H1 (cell line): Measurements from ENCODE around the gene THOC6. TPM values are rescaled to one million over a fixed set of nuclear protein-coding genes. Genes with fewer than 3 reads are reported as not detected.

Experiments
- CTCF ChIA-PET: fragments of 300-600 bp; sonication (Branson Sonifier 250); formaldehyde crosslinking; loops from one replicate; lab custom pipeline; 2021; ENCODE audit not compliant: partially characterized antibody; lab: Charles Lee
- POLR2A ChIA-PET: fragments of 300-600 bp; sonication (Branson Sonifier 250); formaldehyde crosslinking; loops from one replicate; lab custom pipeline; 2021; ENCODE audit warnings: inconsistent platforms; ENCODE audit not compliant: partially characterized antibody; lab: Charles Lee
- DNase-seq, 2 experiments: peaks; one replicate each; pipeline versions ENCODE4 v3.0.0 to v3.0.0-alpha.2; 2010 to 2022; ENCODE audit warnings: low spot score in 2 of 2, low read depth in 1 of 2, mixed read lengths in 1 of 2
- FAIRE-seq: peaks from 2 replicates; lab custom pipeline; 2011; peaks lifted over from hg19 to GRCh38; lab: Jason Lieb, UNC
- H2AFZ ChIP-seq: 2 replicates; pipeline ENCODE4 v1.8.1; 2012; ENCODE audit warnings: low read length, inconsistent platforms
- H2AK5ac ChIP-seq: 2 replicates; pipeline ENCODE4 v1.6.1; 2013; ENCODE audit warnings: low read depth, low read length
- H2BK120ac ChIP-seq: replicated peaks from 2 replicates; pipeline ENCODE3; 2013; ENCODE audit warnings: low read depth, low read length, inconsistent platforms
- H2BK12ac ChIP-seq: 2 replicates; pipeline ENCODE4 v1.6.1; 2013; ENCODE audit warnings: low read depth, low read length
- H2BK15ac ChIP-seq: 2 replicates; pipeline ENCODE4 v1.6.1; 2013; ENCODE audit warnings: low read length
- H2BK20ac ChIP-seq: 2 replicates; pipeline ENCODE4 v1.6.1; 2013; ENCODE audit warnings: low read length
- H2BK5ac ChIP-seq: 2 replicates; pipeline ENCODE4 v1.6.1; 2013; ENCODE audit warnings: low read depth, low read length
- H3K14ac ChIP-seq: 2 replicates; pipeline ENCODE4 v1.6.1; 2013; ENCODE audit warnings: inconsistent platforms; ENCODE audit not compliant: insufficient read length
- H3K18ac ChIP-seq: 2 replicates; pipeline ENCODE4 v1.6.1; 2013; ENCODE audit warnings: low read length; ENCODE audit errors: extremely low read depth
- H3K23ac ChIP-seq: 2 replicates; pipeline ENCODE4 v1.6.1; 2013; ENCODE audit warnings: inconsistent platforms; ENCODE audit not compliant: insufficient read length
- H3K23me2 ChIP-seq: 2 replicates; pipeline ENCODE4 v1.6.1; 2013; ENCODE audit warnings: low read depth, low read length
- H3K27ac ChIP-seq: 2 replicates; pipeline ENCODE4 v1.6.1; 2011; ENCODE audit warnings: low read depth, low read length, inconsistent platforms
- H3K27me3 ChIP-seq, 4 experiments: replicated peaks in 1 of 4; 1 replicate in 1 of 4; 2 replicates in 3 of 4; pipeline versions ENCODE4 v1.6.1 to v1.8.1; 2011 to 2013; ENCODE audit warnings: low read length in 3 of 4, mild to moderate bottlenecking in 3 of 4, inconsistent platforms in 2 of 4, mixed read lengths in 2 of 4, moderate library complexity in 1 of 4; ENCODE audit not compliant: control insufficient read depth in 3 of 4, insufficient read depth in 3 of 4; ENCODE audit errors: extremely low read depth in 1 of 4
- H3K36me3 ChIP-seq, 4 experiments: 2 replicates each; pipeline versions ENCODE4 v1.6.1 to v1.8.1; 2011 to 2013; ENCODE audit warnings: mild to moderate bottlenecking in 4 of 4, low read length in 3 of 4, moderate library complexity in 2 of 4, control low read depth in 1 of 4, inconsistent platforms in 1 of 4; ENCODE audit not compliant: insufficient read depth in 4 of 4, control insufficient read depth in 2 of 4
- H3K4ac ChIP-seq: replicated peaks from 2 replicates; pipeline ENCODE3; 2013; ENCODE audit warnings: low read length, low read depth, mixed read lengths, inconsistent platforms; ENCODE audit not compliant: insufficient read length
- H3K4me1 ChIP-seq, 4 experiments: replicated peaks in 1 of 4; 1 replicate in 1 of 4; 2 replicates in 3 of 4; pipeline versions ENCODE4 v1.6.1 to v1.8.1; 2011 to 2013; ENCODE audit warnings: low read length in 3 of 4, inconsistent platforms in 2 of 4, mixed read lengths in 1 of 4; ENCODE audit not compliant: insufficient read depth in 4 of 4, control insufficient read depth in 3 of 4
- H3K4me2 ChIP-seq, 2 experiments: 2 replicates each; pipeline versions ENCODE4 v1.6.1 to v1.8.1; 2011 to 2013; ENCODE audit warnings: low read depth in 2 of 2, low read length in 2 of 2, control low read depth in 1 of 2, inconsistent platforms in 1 of 2, mild to moderate bottlenecking in 1 of 2; ENCODE audit not compliant: insufficient read depth in 1 of 2
- H3K4me3 ChIP-seq, 4 experiments: fragments of 200-600, 300-600 bp in 1 of 4; sonication (generic), shearing (Covaris generic), sonication (Bioruptor Twin) in 1 of 4; 2 replicates each; pipeline versions ENCODE4 v1.5.1 to v1.8.1; 2011 to 2016; ENCODE audit warnings: low read length in 4 of 4, low read depth in 3 of 4, control low read depth in 2 of 4, inconsistent platforms in 2 of 4, mild to moderate bottlenecking in 2 of 4, mixed read lengths in 1 of 4, moderate library complexity in 1 of 4; ENCODE audit not compliant: insufficient read depth in 2 of 4; ENCODE audit errors: extremely low read depth in 1 of 4
- H3K56ac ChIP-seq: replicated peaks from 2 replicates; pipeline ENCODE3; 2013; ENCODE audit warnings: low read depth, mild to moderate bottlenecking, mixed read lengths, low read length, inconsistent platforms; ENCODE audit not compliant: insufficient read length
- H3K79me1 ChIP-seq: 2 replicates; pipeline ENCODE4 v1.6.1; 2013; ENCODE audit warnings: low read depth, low read length, control low read depth
- H3K79me2 ChIP-seq, 2 experiments: 2 replicates each; pipeline versions ENCODE4 v1.6.1 to v1.8.1; 2012 to 2013; ENCODE audit warnings: low read length in 2 of 2, mild to moderate bottlenecking in 2 of 2, inconsistent platforms in 1 of 2; ENCODE audit not compliant: insufficient read depth in 2 of 2, control insufficient read depth in 1 of 2
- H3K9ac ChIP-seq, 4 experiments: replicated peaks in 1 of 4; 1 replicate in 1 of 4; 2 replicates in 3 of 4; pipeline versions ENCODE4 v1.6.1 to v1.8.1; 2011 to 2013; ENCODE audit warnings: low read depth in 3 of 4, low read length in 3 of 4, control low read depth in 2 of 4, mild to moderate bottlenecking in 2 of 4, moderate library complexity in 2 of 4, inconsistent platforms in 1 of 4; ENCODE audit errors: extremely low read depth in 1 of 4
- H3K9me3 ChIP-seq, 2 experiments: 2 replicates each; pipeline versions ENCODE4 v1.6.1 to v1.8.1; 2012 to 2013; ENCODE audit warnings: mild to moderate bottlenecking in 2 of 2, moderate library complexity in 2 of 2, control low read depth in 1 of 2, inconsistent platforms in 1 of 2, low read depth in 1 of 2, low read length in 1 of 2, mixed read lengths in 1 of 2; ENCODE audit not compliant: insufficient read depth in 2 of 2
- H4K20me1 ChIP-seq, 2 experiments: replicated peaks in 1 of 2; 2 replicates each; pipeline versions ENCODE3 to v1.8.1; 2011 to 2013; ENCODE audit warnings: inconsistent platforms in 2 of 2, low read length in 2 of 2, mild to moderate bottlenecking in 1 of 2; ENCODE audit not compliant: insufficient read depth in 2 of 2, control insufficient read depth in 1 of 2
- H4K5ac ChIP-seq: 2 replicates; pipeline ENCODE4 v1.6.1; 2013; ENCODE audit warnings: low read length, low read depth, mixed read lengths, inconsistent platforms; ENCODE audit not compliant: insufficient read length
- H4K8ac ChIP-seq: 2 replicates; pipeline ENCODE4 v1.8.0; 2013; ENCODE audit warnings: mild to moderate bottlenecking, moderate library complexity, low read length, inconsistent platforms; ENCODE audit not compliant: insufficient read depth; ENCODE audit errors: extremely low read depth
- H4K91ac ChIP-seq: replicated peaks from 2 replicates; pipeline ENCODE3; 2013; ENCODE audit warnings: low read length, mixed read lengths, inconsistent platforms; ENCODE audit not compliant: insufficient read length
- BACH1 ChIP-seq: IDR thresholded peaks from 2 replicates; pipeline ENCODE4 v1.6.1; 2012; ENCODE audit warnings: low read length, improper control_type of control experiment
- BCL11A ChIP-seq, 2 experiments: IDR thresholded peaks; one replicate each; pipeline ENCODE4 v1.6.1; 2011; ENCODE audit warnings: low read depth in 2 of 2, low read length in 2 of 2, mild to moderate bottlenecking in 2 of 2
- BRCA1 ChIP-seq: IDR thresholded peaks from 2 replicates; pipeline ENCODE4 v1.6.1; 2012; ENCODE audit warnings: low read depth, low read length, improper control_type of control experiment
- CBX5 ChIP-seq: fragments of 300-800, 300-1000 bp; sonication (generic); IDR thresholded peaks from 2 replicates; pipeline ENCODE4 v1.7.1; 2016; ENCODE audit warnings: antibody characterized with exemption, low read length, low read depth
- GABPA ChIP-seq: IDR thresholded peaks from 2 replicates; pipeline ENCODE4 v1.6.1; 2011; ENCODE audit warnings: mild to moderate bottlenecking, low read length, moderate library complexity, borderline replicate concordance; ENCODE audit not compliant: insufficient read depth
- KDM4A ChIP-seq: IDR thresholded peaks from one replicate; pipeline ENCODE4 v1.7.1; 2012; ENCODE audit warnings: low read depth, mild to moderate bottlenecking, moderate library complexity, low read length, inconsistent platforms; ENCODE audit not compliant: severe bottlenecking
- MAX ChIP-seq: IDR thresholded peaks from 2 replicates; pipeline ENCODE4 v1.6.1; 2012; ENCODE audit warnings: inconsistent platforms
- NANOG ChIP-seq: IDR thresholded peaks from 2 replicates; pipeline ENCODE4 v1.6.1; 2011; ENCODE audit warnings: low read length, low read depth, mild to moderate bottlenecking, inconsistent platforms; ENCODE audit not compliant: insufficient read depth, poor library complexity, severe bottlenecking
- POLR2AphosphoS5 ChIP-seq: IDR thresholded peaks from 2 replicates; pipeline ENCODE4 v1.6.1; 2011; ENCODE audit warnings: low read depth, low read length
- SIX5 ChIP-seq: IDR thresholded peaks from 2 replicates; pipeline ENCODE4 v1.6.1; 2011; ENCODE audit warnings: mild to moderate bottlenecking, low read depth, low read length
- SP2 ChIP-seq: IDR thresholded peaks from 2 replicates; pipeline ENCODE4 v1.6.1; 2012; ENCODE audit warnings: mild to moderate bottlenecking, low read length, inconsistent platforms
- SP4 ChIP-seq: IDR thresholded peaks from 2 replicates; pipeline ENCODE4 v1.6.1; 2012; ENCODE audit warnings: low read length, inconsistent platforms
- SRF ChIP-seq: IDR thresholded peaks from 2 replicates; pipeline ENCODE4 v1.6.1; 2011; ENCODE audit warnings: mild to moderate bottlenecking, low read depth, low read length, moderate library complexity
- TBP ChIP-seq: IDR thresholded peaks from 2 replicates; pipeline ENCODE4 v1.6.1; 2011; ENCODE audit warnings: low read depth, low read length, improper control_type of control experiment
- TEAD4 ChIP-seq: IDR thresholded peaks from 2 replicates; pipeline ENCODE4 v1.6.1; 2012; ENCODE audit warnings: low read depth, low read length, inconsistent platforms, mixed read lengths
- WGBS, 2 experiments: shearing (Covaris generic) in 1 of 2; methylation state at CpG; one replicate each; pipeline versions ENCODE4 v1.1.6 to v1.1.7; 2013 to 2015; ENCODE audit warnings: low lambda C conversion rate in 2 of 2, mixed read lengths in 2 of 2, inconsistent platforms in 1 of 2, low coverage in 1 of 2, missing lambda C conversion rate in 1 of 2; ENCODE audit not compliant: insufficient replicate concordance in 2 of 2, insufficient coverage in 1 of 2, insufficient read length in 1 of 2; ENCODE audit errors: extremely low coverage in 1 of 2, missing lambda C conversion rate in 1 of 2; 5-methylcytosine and 5-hydroxymethylcytosine counted together
- polyA plus RNA-seq, 7 experiments: library from polyadenylated mRNA; depleted of rRNA in 3 of 7; stranded (reverse) in 5 of 7; unstranded in 2 of 7; fragments of >200 nt in 5 of 7; fragments of 200-250 nt in 2 of 7; gene quantifications; 1 replicate in 5 of 7; 2 replicates in 1 of 7; 4 replicates in 1 of 7; pipeline versions ENCODE4 v1.2.1 to v1.2.3, GENCODE V29; 2011 to 2013; ENCODE audit warnings: missing spikeins in 2 of 7, mixed read lengths in 2 of 7
- total RNA-seq: library from RNA; stranded (reverse); fragmentation: NEBNext Ultra II Directional; extraction: Animal tissue kit (Norgen Biotek cat#: 25700); gene quantifications from 2 replicates; pipeline ENCODE4 v1.2.1, GENCODE V29; 2021

The THOC6 gene
- total and polyA plus RNA-seq, 2 of the 8 experiments (the other 6 are each of a cell fraction or from before 2014, with no cell fraction given), result 78.5 to 111 TPM

- 0 out of 2 replicates have a peak overlapping the region, but pooled peaks have one; percentile 29 for H2BK15ac ChIP-seq
- FAIRE-seq (no peak), DNase-seq (no peak)
- no peaks in the 10 kb centered on the region for H3K27me3 ChIP-seq
- H4K91ac ChIP-seq, result no peak overlapping the region
- peaks cover 3% of the 10 kb centered on the region for H3K23me2 ChIP-seq
- peak overlapping the region; percentile 70; the same call in 1 of the 2 replicates for H2AK5ac ChIP-seq
- no peaks in the 10 kb centered on the region for H3K36me3 ChIP-seq
- no peaks in the 10 kb centered on the region for H3K79me2 ChIP-seq
- H2AFZ ChIP-seq, result no peak overlapping the region
- no peak overlapping the region for H3K4me3 ChIP-seq
- no peak overlapping the region for H4K5ac ChIP-seq
- H3K9ac ChIP-seq, result no peak overlapping the region
- H3K4ac ChIP-seq, result no peak overlapping the region
- H3K18ac ChIP-seq, result no peak overlapping the region
- H3K23ac ChIP-seq, result no peak overlapping the region
- H2BK120ac ChIP-seq, result no peak overlapping the region
- H3K14ac ChIP-seq, result no peak overlapping the region
- 92% methylated on average over 4 of the region's 4 CpGs; no CpG with 5 or more reads in 1 of the 2 experiments for WGBS, 2 experiments
- 0 out of 2 replicates have a peak overlapping the region, but pooled peaks have one; percentile 17 for H2BK12ac ChIP-seq
- peaks cover 0 to 26% (median 10%) of the 10 kb centered on the region in 4 experiments; a peak in 6 of 7 replicates for H3K4me1 ChIP-seq
- POLR2A ChIA-PET, result interaction anchor here (1.1 to 35.7 kb wide), 9 partner anchors 8 to 97 kb away, joined by 3 to 1808 read pairs (median 11); partner anchors contain the start of genes BICDL2, CLDN6, CLDN9 and HCFC1R1
- H4K8ac ChIP-seq, result no peak overlapping the region
- H4K20me1 ChIP-seq, result peaks cover 0 to 2% of the 10 kb centered on the region in 2 experiments
- no peak overlapping the region for H2BK20ac ChIP-seq
- CTCF ChIA-PET, result interaction anchor here (0.9 to 17.3 kb wide), 10 partner anchors 10 to 74 kb away, joined by 3 to 639 read pairs (median 8); partner anchors contain the start of genes BICDL2, CLDN6, CLDN9 and HCFC1R1
- H3K79me1 ChIP-seq, result no peaks in the 10 kb centered on the region
- H3K9me3 ChIP-seq, result no peaks in the 10 kb centered on the region
- H3K4me2 ChIP-seq, result no peak overlapping the region
- no peak overlapping the region for H2BK5ac ChIP-seq
- H3K56ac ChIP-seq, result no peak overlapping the region
- no peak overlapping the region for H3K27ac ChIP-seq
- TF ChIP-seq TBP (no peak), BRCA1 (no peak), GABPA (no peak), TEAD4 (no peak), BCL11A (IDR thresholded peaks at IDR 0.05; ENCODE audit: low read depth in 2 of 2, low read length in 2 of 2) (no peak), POLR2AphosphoS5 (no peak), SIX5 (no peak), SP2 (no peak), SP4 (no peak), CBX5 (no peak), KDM4A (no peak), BACH1 (no peak), MAX (no peak), SRF (no peak), NANOG (no peak)
Measured at GRCh38 chr16:3000540-3000939, 23.3 kb upstream of the THOC6 start.
